Stimulated activated CD8-positive, alpha-beta memory T cell treated with anti-CD3 and anti-CD28 coated beads, Interleukin-2, amount 100 ng/mL, for 1 hour (primary cell): ENCODE results near the gene CD300LD.
"Not testable (repeated sequence)": the region's sequence is repeated elsewhere in the genome, so short reads cannot be mapped to it uniquely, and the experiment has no call there.

Experiments used
- DNase-seq, 2 donors: peaks; one replicate each; pipeline ENCODE4 v3.0.0-alpha.2; 2020; ENCODE audit warnings: low read depth in 2 of 2

Gene CD300LD

DNA sequence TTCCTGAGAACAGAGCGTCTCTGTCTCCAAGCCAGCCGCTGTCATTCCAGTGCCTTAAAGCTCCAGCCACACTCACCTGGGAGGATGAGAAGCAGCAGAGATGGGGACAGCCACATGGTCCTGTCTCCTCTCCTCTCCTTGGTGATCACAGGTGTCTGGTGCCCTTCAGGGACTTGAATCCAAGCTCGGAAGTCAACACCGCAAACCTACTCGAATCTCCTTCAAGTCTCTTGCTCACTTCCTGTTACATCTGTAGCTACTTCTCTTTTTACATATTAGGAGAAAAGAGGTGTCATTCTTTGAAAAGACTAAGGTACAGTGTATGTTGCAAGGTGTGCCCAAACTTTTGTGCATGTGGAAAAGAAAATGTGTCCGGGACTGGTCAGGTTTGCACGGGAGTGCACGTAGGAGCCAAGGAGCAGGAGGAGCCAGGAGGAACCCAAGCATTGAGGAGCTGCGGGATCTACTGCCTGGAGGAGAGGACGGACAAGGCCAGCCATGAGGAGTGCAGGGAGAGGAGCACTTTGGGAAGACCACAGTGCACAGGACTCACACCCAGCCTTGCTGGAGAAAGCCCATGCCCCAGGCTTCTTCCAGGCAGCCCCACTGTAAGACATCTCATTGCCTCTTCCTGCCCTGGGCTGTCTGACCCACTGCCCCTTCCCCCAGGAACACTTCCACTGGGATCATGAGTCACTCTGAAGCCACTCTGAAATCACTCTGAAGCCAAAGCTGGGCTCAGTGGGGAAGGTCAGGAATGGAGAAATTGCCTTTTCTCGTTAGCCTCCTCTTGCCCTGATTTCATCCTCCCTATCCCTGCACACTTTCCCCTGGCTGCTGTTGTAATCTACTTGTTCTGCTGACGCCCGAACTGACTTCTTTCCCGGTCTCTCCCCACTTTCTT is at the start of gene CD300LD:
Gene CD300LD (minus strand): TSS at position 197 of the 904 bp plus-strand sequence. CDS start 81 bp downstream, at position 116.
- no peak for DNase-seq

DNA sequence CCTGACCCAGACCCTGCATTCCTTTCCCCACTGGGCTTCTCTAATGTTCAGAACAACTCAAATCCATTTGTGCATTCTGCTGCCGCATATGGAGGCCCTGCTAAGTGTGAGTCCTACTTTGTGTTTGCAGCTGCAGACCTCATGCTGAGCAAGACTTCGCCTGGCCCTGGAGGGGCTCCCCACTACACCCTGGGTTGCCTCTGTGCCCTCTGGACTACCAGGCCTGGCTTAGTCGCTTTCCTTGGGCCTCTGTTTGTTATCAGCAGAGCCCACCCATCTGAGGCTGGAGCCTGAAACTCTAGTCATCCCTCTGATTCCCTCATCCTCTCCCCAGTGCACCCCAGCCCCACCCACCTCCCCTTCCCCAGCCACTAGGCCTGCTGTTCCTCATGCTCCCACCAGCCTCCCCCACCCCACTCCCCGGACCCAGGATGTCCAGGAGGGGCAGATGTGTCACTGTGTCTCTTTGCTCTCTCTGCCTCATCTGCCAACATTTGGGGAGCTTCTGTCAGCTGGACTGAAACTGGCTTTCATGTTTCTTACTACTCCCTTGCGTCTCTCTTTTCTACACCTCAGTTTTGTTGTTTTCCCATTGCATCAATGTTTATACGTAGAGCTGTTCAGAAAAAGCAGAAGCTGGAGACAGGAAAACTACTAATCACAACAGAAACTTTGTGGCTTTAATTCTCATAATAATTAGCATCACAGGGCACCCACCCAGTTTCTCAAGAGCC is 49.3 kb upstream of the CD300LD start:
- DNase-seq = no peak

DNA sequence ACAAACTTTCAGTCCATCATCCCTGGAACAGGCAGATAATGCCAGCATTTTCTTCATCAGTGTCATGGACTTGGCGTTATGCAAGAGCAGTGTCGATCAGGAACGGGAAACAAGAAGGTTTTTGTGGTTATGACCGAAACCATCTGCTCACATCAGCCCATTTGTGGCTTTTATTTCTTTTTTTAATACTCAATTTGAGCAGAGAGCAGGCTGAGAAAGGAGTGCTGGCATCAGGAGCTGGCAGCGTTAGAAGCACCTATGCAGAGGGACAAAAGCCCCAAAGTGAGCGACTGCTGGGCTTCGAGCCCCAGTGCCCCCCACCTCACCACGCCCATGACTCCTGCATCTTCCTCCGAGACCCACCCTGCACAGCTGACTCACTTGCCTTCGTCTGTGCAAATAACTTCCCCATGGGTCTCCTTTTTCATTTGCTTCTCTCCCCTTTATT is 47.6 kb upstream of the CD300LD start:
- no peak for DNase-seq

GRCh38 chr17:74637926-74638325 is 45.8 kb upstream of the CD300LD start:
- no peak for DNase-seq

DNA sequence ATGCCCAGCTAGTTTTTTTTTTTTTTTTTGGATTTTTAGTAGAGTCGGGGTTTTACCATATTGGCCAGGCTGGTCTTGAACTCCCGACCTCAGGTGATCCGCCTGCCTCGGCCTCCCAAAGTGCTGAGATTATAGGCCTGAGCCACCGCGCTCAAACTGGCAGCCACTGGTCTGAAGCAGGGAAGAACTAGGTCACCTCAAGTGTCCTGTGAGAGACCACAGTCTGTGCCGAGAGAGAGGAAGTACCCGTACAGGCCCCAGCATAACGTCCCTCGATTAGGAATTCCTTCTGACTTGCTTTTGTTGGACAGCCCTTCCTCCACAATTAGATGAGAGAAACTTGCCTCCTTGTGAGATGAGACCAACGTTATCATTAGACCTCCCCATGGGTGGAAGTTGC is 45.2 kb upstream of the CD300LD start:
- no peak for DNase-seq

DNA sequence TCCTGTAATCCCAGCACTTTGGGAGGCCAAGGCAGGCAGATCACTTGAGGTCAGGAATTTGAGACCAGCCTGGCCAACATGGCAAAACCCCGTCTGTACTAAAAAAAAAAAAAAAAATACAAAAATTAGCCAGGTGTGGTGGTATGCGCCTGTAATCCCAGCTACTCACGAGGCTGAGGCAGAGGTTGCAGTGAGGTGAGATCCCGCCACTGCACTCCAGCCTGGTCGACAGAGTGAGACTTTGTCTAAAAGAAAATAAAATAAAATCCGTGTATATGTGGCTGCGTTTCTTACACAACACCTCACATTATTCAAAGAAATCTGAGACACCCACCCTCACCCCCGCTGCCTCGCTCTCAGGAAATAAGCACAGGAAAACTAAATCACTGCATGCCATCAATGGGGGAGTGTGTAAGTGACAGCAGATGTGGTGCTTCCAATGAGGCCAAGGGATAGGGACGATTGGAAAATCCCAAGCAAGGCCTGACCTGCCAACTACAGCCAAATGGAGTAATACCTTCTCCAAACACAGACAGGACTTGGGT is 44.5 kb upstream of the CD300LD start:
- not testable (repeated sequence) for DNase-seq

DNA sequence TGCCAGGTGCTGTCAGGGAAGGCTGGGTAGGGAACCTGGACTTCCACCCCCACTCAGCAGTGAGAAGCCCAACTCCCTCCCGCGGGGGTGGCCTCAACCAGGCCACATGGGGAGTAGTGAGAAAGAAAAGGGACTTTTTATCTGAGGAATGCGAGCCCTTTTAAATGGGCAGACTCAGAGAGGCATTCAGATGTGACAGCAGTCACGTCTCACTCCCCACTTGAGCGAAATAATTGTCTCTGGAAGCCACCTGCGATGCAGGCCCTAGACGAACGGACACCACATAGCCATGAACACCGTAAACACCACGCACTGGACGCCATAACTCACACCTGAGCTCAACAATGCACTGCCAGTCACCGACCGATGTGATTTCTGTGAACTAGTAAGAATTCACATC is 43.3 kb upstream of the CD300LD start:
- no peak for DNase-seq

DNA sequence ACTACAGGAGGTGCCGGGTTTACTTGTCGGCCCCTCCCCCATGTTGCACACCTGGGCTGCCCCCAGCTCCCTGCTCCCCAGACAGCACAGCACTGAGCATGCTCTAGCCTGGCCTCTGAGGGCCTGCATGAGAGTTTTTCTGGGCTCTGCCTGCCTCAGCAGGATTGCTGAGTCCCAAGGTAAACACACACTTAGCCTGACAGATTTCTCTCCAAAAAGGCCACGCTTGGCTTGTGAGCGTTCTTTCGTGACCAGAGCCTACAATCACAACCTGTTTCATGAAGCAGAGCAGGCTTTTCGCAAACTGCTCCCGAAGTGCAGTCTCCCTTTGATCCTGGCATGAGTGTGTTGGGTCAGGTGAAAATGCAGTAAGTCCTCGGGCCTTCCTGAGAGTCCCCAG is 41.2 kb upstream of the CD300LD start:
- DNase-seq = no peak

GRCh38 chr17:74632617-74633016 is 40.5 kb upstream of the CD300LD start:
- DNase-seq = no peak

DNA sequence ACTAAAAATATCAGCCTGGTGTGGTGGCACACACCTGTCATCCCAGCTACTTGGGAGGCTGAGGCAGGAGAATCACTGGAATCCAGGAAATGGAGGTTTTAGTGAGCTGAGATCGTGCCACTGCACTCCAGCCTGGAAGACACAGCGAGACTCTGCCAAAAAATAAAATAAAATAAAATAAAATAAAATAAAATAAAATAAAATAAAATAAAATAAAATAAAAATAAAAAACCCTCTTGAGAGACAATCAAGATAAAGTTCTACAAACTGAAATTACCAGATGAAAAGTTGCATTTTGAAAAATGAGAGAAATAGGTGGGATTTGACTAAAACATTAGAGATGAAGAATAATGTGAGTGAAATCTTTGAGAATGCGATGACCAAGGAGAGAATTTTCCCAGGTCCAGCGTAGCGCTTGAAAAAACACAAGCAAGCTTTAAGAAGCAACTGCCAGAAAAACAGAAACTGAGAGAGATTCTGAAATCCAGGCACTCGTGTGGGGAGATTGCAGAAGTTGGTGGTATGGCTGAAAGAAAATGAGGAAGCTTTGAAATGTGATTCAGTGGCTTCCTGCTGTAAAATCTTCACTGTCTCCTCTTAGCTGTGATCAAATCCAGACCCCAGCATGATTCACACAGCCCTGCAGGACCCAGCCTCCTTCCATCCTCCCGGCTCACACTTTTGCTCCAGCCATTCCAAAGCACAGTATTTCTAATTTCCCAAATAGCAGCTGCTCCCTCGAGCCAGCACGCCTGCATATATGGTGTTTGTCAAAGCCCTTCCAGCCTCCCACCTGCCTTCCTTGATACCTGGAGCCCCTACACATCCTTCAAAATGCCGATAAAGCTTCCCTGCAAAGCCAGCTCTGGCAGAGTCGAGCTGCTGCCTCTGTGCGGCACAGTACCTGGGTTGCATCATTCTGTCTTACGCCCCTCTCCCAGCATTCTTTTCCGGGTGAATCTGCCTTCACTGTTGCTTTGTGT is 39.7 kb upstream of the CD300LD start:
- no peak for DNase-seq

DNA sequence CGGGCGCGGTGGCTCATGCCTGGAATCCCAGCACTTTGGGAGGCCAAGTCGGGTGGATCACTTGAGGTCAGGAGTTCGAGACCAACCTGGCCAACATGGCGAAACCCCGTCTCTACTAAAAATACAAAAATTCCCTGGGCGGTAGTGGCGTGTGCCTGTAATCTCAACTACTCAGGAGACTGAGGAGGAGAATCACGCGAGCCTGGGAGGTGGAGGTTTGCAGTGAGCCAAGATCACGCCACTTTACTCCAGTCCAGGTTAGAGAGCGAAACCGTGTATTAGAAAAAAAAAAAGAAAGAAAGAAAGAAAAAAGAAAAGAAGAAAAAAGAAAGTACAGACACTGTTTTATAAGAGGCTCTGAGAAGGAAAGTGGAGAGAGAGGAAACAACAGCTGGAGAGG is 38.2 kb upstream of the CD300LD start:
- DNase-seq = not testable (repeated sequence)

DNA sequence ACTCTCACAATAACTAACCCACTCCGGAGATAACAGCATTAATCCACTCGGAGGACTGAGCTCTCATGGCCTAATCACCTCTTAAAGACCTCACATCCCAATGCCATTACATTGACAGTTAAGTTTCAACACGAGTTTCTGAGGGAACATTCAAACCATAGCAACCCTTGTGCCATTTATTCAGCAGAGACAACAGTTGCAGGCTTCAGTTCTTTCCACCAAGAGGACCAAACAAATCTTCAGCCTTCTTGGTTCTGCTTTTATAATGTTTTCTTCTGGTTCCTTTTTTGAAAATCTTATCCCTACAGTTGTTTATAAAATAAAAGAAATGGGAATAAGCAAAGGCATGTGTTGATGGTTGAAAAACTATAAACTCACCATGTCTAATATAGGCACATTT is 33.6 kb upstream of the CD300LD start:
- no peak for DNase-seq

- no peak for DNase-seq
Measured at GRCh38 chr17:74624131-74624530, 32.0 kb upstream of the CD300LD start.

DNA sequence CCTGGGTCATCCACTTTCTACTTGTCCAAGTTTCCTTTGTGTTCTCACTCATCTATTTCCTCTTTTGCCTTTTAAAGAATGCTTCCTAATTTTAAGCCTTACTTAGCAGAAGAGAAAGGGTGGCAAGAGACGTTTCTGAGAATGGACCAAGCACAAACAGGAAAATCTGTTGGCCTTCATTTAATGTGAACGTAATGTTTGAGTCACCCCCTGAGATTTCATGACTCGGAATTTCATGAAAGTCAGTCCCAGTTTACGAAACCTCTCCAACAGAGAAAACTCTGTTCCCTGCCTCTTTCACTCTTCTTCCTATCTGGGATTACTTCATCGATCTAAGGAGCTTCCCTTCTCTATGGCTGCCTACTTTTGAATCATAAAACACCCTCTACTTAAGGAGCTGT is 31.6 kb upstream of the CD300LD start, which contains the start of gene CD300E:
Gene CD300E (minus strand): TSS at position 46 of the 401 bp plus-strand sequence. CDS start 117 bp downstream, outside the sequence.
- DNase-seq = no peak

DNA sequence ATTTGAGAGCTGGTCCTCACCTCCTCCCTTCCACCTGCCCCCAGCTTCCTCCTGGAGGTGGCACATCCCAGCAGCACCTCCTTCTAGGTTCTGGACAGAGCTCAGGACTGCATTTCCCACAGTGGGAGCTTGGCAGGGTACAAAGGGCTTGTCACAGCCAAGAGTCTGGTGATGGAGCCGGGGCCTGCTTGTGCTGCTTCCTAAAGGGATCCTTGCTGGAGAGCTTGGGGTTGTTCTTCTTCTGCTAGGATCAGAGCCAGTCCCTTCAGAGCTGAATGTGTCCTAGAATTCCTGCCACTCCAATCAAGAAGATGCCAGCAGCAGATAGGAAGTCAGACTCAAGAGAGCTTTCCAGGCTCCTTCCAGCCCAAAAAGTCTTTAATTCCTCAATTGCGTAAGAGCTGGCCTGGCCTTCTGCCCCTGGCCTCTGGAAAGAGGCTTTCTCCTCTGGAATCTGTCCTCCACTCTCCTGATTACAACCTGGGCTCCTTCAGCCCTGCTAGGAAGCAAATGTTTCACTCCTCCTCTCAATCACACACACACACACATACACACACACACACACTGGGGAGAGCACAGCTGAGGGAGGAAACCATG is 27.1 kb upstream of the CD300LD start:
- DNase-seq = no peak

DNA sequence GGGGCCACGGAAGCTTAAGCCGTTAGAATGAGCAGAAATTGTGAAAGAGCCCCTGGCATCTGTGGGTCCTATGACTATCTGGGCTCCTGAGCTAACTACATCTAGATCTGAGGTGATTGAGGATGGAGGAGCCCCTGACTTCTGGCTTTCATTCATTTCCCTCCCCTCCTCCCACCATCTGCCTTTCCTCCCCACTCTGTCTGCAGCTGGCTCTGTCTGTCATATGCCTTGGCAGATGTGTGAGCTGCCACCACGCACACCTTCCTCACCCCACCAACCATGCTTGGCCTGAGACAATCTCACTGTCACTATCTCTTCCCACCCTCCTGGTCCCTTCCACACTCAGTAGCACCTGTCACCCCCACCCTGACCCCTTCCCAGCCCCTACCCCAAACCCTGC is 26.4 kb upstream of the CD300LD start:
- no peak for DNase-seq

GRCh38 chr17:74616696-74617095 is 24.6 kb upstream of the CD300LD start:
- no peak for DNase-seq

GRCh38 chr17:74612046-74612445 is 20.0 kb upstream of the CD300LD start:
- no peak for DNase-seq

GRCh38 chr17:74610108-74610507 is 18.0 kb upstream of the CD300LD start:
- DNase-seq = no peak

- no peak for DNase-seq
Measured at GRCh38 chr17:74608511-74608910, 16.4 kb upstream of the CD300LD start.

GRCh38 chr17:74607221-74607620 is 15.1 kb upstream of the CD300LD start:
- no peak for DNase-seq
